NCI-H1417 (cell line): Measurements from ENCODE around the gene PTPRJ.

Experiments
- DNase-seq, 3 experiments: peaks; one replicate each; lab custom pipeline; 2025; lab: John Stamatoyannopoulos, UW

Gene PTPRJ

DNA sequence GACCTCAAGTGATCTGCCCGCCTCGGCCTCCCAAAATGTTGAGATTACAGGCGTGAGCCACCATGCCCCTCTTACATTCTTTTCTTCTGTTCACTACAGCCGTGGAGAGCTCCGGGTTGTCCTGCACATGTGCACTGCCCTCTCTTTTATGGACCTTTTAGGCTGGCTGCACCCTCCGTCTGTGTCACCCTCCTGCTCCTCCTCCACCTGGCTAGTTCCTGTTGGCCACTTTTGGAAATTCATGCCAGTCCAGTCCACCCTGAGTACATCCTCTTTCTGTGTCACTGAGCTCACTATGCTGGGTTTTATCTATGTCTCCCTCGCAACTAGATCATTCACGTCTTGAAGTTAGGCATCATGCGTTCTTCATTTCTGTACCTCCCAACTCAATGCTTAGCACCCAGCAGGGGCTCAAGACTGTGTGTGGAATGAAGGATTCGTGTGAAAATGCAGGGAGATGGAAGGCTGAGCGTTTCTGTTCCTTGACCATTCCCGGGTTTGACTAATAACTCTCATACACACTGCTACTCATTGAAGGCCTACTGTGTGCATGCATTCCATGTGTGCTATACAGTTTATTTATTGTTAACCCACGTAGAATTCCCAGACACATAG lies 60.6 kb downstream of the PTPRJ start:
- no peak for DNase-seq

DNA sequence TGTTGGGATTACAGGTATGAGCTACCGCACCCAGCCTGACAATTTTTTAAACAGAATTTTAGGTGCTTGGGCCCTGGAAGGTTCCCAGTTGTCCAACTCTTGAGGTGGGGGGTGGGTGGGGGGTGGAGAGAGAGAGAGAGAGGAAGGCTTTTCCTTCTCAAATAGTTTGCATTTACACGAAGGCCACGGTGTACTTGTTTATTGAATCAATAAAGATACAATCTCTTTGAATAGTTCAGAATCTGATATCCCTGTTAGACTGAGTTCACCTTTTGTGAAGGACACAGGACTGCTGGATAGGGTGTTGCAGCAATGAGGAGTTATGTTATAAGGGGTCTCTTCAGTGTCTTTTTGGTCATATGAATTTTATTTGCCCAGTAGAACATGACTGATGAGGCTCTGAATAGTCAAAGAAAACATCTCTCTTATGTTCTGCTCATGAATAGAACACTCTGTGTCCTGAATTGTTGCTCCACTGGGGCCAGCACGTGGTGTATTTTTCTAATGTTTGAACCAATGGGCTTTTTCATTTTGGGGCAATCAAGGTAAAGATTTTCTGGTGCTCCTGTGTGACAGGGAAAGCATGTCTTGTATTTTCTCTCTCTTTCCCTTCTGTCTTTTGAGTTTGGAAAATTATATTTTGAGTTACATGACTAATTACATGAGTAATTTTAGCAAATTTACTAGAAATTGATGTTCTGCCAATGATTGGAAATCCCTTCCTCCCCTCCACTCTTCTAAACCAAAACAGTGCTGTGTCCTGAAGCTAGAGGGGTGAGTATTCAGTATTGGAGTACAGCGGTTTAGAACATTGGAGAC lies 61.7 kb downstream of the PTPRJ start:
- no peak for DNase-seq

- DNase-seq = no peak
Observed at GRCh38 chr11:48043111-48043990, 63.0 kb downstream of the PTPRJ start.

GRCh38 chr11:48043991-48044512 lies 63.7 kb downstream of the PTPRJ start:
- DNase-seq = no peak

- no peak for DNase-seq
Observed at GRCh38 chr11:48044577-48044976, 64.2 kb downstream of the PTPRJ start.

DNA sequence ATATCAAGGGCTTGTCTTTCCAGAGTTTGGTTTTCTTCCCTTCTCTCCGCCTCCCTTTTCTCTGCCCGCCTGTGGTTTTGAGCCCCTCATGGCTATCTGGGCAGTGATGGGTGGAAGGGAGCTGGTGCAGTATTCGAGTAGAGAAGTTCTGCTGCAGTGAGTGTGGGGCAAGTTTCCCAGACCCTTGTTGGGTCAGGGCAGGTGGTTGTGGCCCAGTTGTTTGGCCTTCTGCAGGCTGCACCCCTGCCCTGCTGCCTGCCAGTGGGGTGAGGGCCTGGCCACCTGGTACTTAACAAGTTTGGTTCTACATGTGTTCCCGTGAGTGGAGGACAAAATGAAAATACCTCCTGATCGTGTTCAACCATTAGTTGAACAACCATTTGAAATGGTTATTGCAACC lies 65.2 kb downstream of the PTPRJ start:
- no peak for DNase-seq

DNA sequence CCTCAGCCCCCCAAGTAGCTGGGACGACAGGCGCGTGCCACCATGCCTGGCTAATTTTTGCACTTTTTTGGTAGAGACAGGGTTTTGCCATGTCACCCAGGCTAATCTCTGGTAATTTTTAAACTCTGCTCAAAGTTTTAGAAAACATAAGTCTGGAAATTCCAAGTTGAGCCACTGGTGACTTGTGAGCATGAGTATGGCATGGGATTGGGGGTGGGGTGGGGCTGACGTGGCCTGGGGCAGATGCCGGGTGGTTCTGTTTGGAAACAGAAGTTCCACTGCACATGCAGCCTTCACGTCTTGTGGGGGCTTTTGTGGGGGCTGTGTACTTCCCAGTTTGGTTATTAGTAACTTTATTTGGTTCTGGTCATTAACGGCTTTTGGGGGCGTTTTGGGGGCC lies 67.3 kb downstream of the PTPRJ start:
- no peak for DNase-seq

- DNase-seq = no peak
Observed at GRCh38 chr11:48049036-48049435, 68.7 kb downstream of the PTPRJ start.

DNA sequence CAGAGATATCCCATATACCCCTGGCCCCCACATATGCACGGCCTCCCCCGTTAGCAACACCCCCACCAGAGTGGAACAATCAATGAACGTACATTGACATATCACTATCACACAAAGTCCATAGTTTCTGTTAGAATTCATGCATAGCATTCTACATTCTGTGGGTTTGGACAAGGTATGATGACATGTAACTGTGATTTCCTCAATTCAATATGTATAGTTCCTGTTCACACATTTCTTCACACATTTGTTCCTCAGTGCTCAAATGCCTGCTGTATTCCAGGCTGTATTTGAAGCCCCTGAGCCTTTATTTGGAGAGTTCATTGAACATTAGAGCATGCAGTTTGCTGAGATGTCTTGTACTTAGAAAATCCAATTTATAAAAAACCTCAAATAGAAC lies 69.9 kb downstream of the PTPRJ start:
- DNase-seq = no peak

- DNase-seq = no peak
Observed at GRCh38 chr11:48051217-48051830, 71.0 kb downstream of the PTPRJ start.

GRCh38 chr11:48052183-48053044 lies 72.1 kb downstream of the PTPRJ start:
- peak in 1 of 3 experiments; percentile 21 for DNase-seq

DNA sequence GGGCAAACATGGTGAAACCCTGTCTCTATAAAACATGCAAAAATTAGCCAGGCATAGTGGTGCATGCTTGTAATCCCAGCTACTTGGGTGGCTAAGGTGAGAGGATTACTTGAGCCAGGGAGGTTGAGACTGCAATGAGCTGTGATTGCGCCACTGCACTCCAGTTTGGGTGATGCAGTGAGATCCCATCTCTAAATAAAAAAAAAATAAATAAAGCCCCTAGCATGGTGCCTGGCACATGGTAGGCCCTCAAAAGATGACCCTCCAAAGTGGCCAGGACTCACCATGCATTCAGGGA lies 74.6 kb downstream of the PTPRJ start:
- DNase-seq = no peak

- DNase-seq = peak; percentile 21 to 61 (median 26)
Observed at GRCh38 chr11:48055292-48056132, 75.2 kb downstream of the PTPRJ start.

DNA sequence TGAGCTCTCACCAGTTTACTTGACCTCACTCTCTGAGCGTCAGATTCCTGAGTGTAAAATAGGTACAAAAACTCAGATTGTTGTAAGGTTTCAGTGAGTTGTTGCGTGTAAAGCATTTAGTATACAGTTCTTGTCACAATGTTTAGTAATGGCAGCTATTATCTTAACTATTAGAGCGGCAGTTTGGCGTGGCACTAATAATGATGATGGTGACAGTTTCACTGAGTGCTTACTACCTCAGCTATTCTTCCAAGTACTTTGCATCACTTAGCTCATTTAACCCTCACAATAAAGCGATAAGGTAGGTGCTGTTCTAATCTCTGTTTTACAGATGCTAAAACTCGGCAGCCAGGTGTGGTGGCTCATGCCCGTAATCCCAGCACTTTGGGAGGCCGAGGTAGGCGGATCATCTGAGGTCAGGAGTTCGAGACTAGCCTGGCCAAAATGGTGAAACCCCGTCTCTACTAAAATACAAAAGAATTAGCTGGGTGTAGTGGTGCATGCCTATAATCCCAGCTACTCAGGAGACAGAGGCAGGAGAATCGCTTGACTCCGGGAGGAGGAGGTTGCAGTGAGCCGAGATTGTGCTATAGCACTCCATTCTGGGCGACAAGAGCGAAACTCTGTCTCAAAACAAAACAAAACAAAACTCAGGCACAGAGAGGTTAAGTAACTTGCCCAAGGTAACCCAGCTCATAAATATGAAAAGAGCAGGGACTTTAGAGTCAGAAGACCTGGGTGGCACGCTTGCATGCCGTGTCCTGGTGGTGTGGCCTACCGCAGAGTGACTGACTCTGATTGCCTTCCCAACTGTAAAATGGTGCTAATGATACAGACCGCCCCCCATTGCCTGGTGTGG lies 76.2 kb downstream of the PTPRJ start:
- DNase-seq = peak in 1 of 3 experiments; percentile 32

DNA sequence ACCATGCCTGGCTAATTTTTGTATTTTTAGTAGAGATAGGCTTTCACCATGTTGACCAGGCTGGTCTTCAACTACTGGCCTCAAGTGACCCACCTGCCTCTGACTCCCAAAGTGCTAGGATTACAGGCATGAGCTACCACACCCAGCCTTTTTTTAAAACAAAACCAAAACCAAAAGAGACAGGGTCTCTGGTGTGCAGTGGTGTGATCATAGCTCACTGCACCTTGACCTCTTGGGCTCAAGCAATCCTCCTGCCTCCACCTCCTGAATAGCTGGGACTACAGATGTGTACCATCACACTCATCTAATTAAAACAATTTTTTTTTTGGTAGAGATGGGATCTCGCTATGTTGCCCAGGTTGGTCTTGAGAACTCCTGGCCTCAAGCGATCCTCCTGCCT lies 77.7 kb downstream of the PTPRJ start:
- no peak for DNase-seq

GRCh38 chr11:48058788-48059187 lies 78.4 kb downstream of the PTPRJ start:
- DNase-seq = no peak

GRCh38 chr11:48062649-48063048 lies 82.3 kb downstream of the PTPRJ start:
- peak in 1 of 3 experiments; percentile 5 for DNase-seq

GRCh38 chr11:48063424-48063978 lies 83.1 kb downstream of the PTPRJ start:
- DNase-seq = no peak

DNA sequence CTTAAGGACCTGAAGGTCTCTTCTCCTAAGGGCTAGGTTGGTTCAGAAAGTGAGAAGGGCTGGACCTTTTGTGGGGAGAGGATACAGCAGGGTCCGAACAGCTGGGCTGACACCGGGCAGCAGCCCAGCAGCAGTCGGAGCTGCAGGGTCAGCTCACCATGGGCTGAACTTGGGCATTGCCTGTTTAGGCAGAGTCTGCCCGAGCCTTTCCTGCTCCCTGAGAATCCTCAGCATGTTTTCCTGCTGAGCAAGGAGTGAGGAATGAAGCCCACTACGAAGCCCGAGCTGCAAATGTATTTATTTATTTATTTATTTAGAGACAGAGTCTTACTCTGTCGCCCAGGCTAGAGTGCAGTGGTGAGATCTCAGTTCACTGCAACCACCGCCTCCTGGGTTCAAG lies 83.9 kb downstream of the PTPRJ start:
- no peak for DNase-seq
